Gastrocnemius medialis (tissue), 4 donors: ENCODE results near the gene CCSER1. TPM values are rescaled to one million over a fixed set of nuclear protein-coding genes. Genes with fewer than 3 reads are reported as not detected.

Source experiments
- ATAC-seq, 2 donors: fragments of 150-250 bp; one replicate each; pipeline ENCODE4 v1.9.1; 2016
- DNase-seq, 2 donors: peaks; one replicate each; pipeline ENCODE4 v3.0.0-alpha.2; 2019
- H3K27ac ChIP-seq, 4 donors: fragments of 200-600 bp; sonication (generic); 1 replicate in 1 of 4; 2 replicates in 3 of 4; pipeline ENCODE4 v1.5.1; 2016 to 2018; ENCODE audit warnings: mild to moderate bottlenecking in 2 of 4, moderate library complexity in 1 of 4
- H3K27me3 ChIP-seq, 3 donors: fragments of 200-600 bp; sonication (generic) in 2 of 3; 1 replicate in 1 of 3; 2 replicates in 2 of 3; pipeline versions ENCODE4 v1.5.1 to v1.6.0; 2016 to 2019; ENCODE audit warnings: mild to moderate bottlenecking in 1 of 3, moderate library complexity in 1 of 3
- H3K36me3 ChIP-seq, 2 donors: fragments of 200-600 bp; sonication (generic) in 1 of 2; one replicate each; pipeline ENCODE4 v1.5.1; 2017 to 2018
- H3K4me1 ChIP-seq, 2 donors: fragments of 200-600 bp; sonication (generic) in 1 of 2; one replicate each; pipeline ENCODE4 v1.5.1; 2016 to 2017; ENCODE audit warnings: mild to moderate bottlenecking in 2 of 2
- H3K4me3 ChIP-seq, 4 donors: fragments of 200-600 bp; sonication (generic) in 3 of 4; 1 replicate in 1 of 4; 2 replicates in 3 of 4; pipeline ENCODE4 v1.5.1; 2016 to 2019; ENCODE audit warnings: mild to moderate bottlenecking in 2 of 4
- H3K9me3 ChIP-seq, 3 donors: fragments of 200-600 bp; sonication (generic) in 2 of 3; 1 replicate in 1 of 3; 2 replicates in 2 of 3; pipeline ENCODE4 v1.5.1; 2016 to 2019
- POLR2A ChIP-seq, 2 donors: fragments of 450-650 bp; IDR thresholded peaks; one replicate each; pipeline ENCODE4 v1.6.1; 2017; ENCODE audit warnings: antibody characterized with exemption in 2 of 2, mild to moderate bottlenecking in 2 of 2, moderate library complexity in 2 of 2
- in situ Hi-C, 4 donors: fragments of 200-750 bp; cut with MboI; loops; one replicate each; pipeline versions ENCODE4 v1.15.0 to v1.8.0; 2017; ENCODE audit warnings: low sequenced_read_pairs in 4 of 4
- intact Hi-C: fragments of 100-400 bp; cut with DNase I; formaldehyde crosslinking; loops from one replicate; pipeline ENCODE4 v1.15.1; 2023; ENCODE audit warnings: low total_unique reads
- total RNA-seq, 4 donors: library from RNA; depleted of rRNA; stranded (reverse); fragments of >200 nt; gene quantifications; one replicate each; pipeline versions ENCODE4 v1.1.0 to v1.2.3, GENCODE V29; 2016
- TF ChIP-seq, protein P1 (sequence below), 5 experiments: fragments of 450-650 bp in 3 of 5; fragments of 200-600 bp in 2 of 5; sonication (generic) in 2 of 5; IDR thresholded peaks in 4 of 5; conservative IDR thresholded peaks in 1 of 5; 1 replicate in 4 of 5; 2 replicates in 1 of 5; pipeline ENCODE4 v1.5.1; 2016 to 2019; ENCODE audit warnings: antibody characterized with exemption in 5 of 5, mild to moderate bottlenecking in 3 of 5, moderate library complexity in 3 of 5

CCSER1 gene
- total RNA-seq, 4 donors from 2014 or later = 0.39 to 0.83 (median 0.63) TPM

DNA sequence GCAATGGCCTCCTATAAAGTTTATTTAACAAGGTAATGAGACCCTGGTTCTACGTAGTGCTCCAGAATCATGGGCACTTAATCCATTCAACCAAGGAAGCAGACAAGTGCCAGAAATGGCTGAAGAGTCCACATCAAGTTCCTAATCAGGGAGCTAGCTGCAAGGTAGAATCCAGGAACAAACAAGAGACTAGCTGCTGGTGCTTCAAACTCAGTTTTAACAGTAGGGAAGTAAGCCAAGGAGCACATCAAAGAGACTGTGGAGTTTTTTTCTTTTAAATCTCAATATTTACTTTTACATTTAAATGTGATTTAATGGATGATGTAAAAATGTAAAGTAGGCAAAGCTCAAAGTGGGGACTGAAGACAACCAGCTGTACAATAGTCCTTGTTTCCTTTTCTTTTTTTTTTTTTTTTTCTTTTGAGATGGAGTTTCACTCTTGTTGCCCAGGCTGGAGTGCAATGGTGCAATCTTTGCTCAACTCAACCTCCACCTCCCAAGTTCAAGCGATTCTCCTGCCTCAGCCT is 630.4 kb downstream of the CCSER1 start:
- ATAC-seq = no peak
- Histone ChIP-seq H3K27me3 (no peaks in the 10 kb centered on the region), H3K36me3 (no peaks in the 10 kb centered on the region), H3K9me3 (no peaks in the 10 kb centered on the region), H3K4me1 (no peaks in the 10 kb centered on the region), H3K27ac (no peak overlapping the region), H3K4me3 (no peak overlapping the region)
- TF ChIP-seq, protein P1, sequence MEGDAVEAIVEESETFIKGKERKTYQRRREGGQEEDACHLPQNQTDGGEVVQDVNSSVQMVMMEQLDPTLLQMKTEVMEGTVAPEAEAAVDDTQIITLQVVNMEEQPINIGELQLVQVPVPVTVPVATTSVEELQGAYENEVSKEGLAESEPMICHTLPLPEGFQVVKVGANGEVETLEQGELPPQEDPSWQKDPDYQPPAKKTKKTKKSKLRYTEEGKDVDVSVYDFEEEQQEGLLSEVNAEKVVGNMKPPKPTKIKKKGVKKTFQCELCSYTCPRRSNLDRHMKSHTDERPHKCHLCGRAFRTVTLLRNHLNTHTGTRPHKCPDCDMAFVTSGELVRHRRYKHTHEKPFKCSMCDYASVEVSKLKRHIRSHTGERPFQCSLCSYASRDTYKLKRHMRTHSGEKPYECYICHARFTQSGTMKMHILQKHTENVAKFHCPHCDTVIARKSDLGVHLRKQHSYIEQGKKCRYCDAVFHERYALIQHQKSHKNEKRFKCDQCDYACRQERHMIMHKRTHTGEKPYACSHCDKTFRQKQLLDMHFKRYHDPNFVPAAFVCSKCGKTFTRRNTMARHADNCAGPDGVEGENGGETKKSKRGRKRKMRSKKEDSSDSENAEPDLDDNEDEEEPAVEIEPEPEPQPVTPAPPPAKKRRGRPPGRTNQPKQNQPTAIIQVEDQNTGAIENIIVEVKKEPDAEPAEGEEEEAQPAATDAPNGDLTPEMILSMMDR (IDR thresholded peaks at IDR 0.05 in 4 of 5, conservative IDR thresholded peaks at IDR 0.05 in 1 of 5) = no peak
- no peak for TF ChIP-seq POLR2A (IDR thresholded peaks at IDR 0.05)
- in situ Hi-C loops = no loop called here
- intact Hi-C loops = no loop called here
- no peak for DNase-seq

- Histone ChIP-seq H3K36me3 (no peaks in the 10 kb centered on the region), H3K27ac (no peak overlapping the region), H3K4me3 (no peak overlapping the region), H3K9me3 (no peaks in the 10 kb centered on the region), H3K27me3 (no peaks in the 10 kb centered on the region), H3K4me1 (no peaks in the 10 kb centered on the region)
- no peak for ATAC-seq
- DNase-seq = no peak
- TF ChIP-seq POLR2A (IDR thresholded peaks at IDR 0.05) = no peak
- TF ChIP-seq, protein P1 (IDR thresholded peaks at IDR 0.05 in 4 of 5, conservative IDR thresholded peaks at IDR 0.05 in 1 of 5) = no peak
- in situ Hi-C loops (no loop called here), intact Hi-C loops (no loop called here)
These were observed 632.9 kb downstream of the CCSER1 start for GRCh38 chr4:90760059-90760458.

GRCh38 chr4:90766837-90767236 is 639.6 kb downstream of the CCSER1 start:
- Histone ChIP-seq H3K4me3 (no peak overlapping the region), H3K4me1 (no peaks in the 10 kb centered on the region), H3K27me3 (no peaks in the 10 kb centered on the region), H3K27ac (no peak overlapping the region), H3K9me3 (no peaks in the 10 kb centered on the region), H3K36me3 (no peaks in the 10 kb centered on the region)
- DNase-seq (no peak), ATAC-seq (no peak)
- in situ Hi-C loops (no loop called here), intact Hi-C loops (no loop called here)
- TF ChIP-seq, protein P1 (IDR thresholded peaks at IDR 0.05 in 4 of 5, conservative IDR thresholded peaks at IDR 0.05 in 1 of 5) = no peak
- TF ChIP-seq POLR2A (IDR thresholded peaks at IDR 0.05) = no peak

- no peaks in the 10 kb centered on the region for H3K36me3 ChIP-seq
These were observed 642.1 kb downstream of the CCSER1 start for GRCh38 chr4:90769251-90769650.

More at GRCh38 chr4:90769251-90769650, 642.1 kb downstream of the CCSER1 start:
- in situ Hi-C loops = no loop called here
- H3K4me3 ChIP-seq = no peak overlapping the region
- no peaks in the 10 kb centered on the region for H3K27me3 ChIP-seq
- TF ChIP-seq, protein P1 (IDR thresholded peaks at IDR 0.05 in 4 of 5, conservative IDR thresholded peaks at IDR 0.05 in 1 of 5) = no peak
- TF ChIP-seq POLR2A (IDR thresholded peaks at IDR 0.05) = no peak
- intact Hi-C loops = no loop called here
- no peak for DNase-seq
- no peaks in the 10 kb centered on the region for H3K4me1 ChIP-seq
- H3K9me3 ChIP-seq = no peaks in the 10 kb centered on the region
- H3K27ac ChIP-seq = no peak overlapping the region
- ATAC-seq = no peak
